ENCODE results near the gene SV2C.

Gene SV2C

DNA sequence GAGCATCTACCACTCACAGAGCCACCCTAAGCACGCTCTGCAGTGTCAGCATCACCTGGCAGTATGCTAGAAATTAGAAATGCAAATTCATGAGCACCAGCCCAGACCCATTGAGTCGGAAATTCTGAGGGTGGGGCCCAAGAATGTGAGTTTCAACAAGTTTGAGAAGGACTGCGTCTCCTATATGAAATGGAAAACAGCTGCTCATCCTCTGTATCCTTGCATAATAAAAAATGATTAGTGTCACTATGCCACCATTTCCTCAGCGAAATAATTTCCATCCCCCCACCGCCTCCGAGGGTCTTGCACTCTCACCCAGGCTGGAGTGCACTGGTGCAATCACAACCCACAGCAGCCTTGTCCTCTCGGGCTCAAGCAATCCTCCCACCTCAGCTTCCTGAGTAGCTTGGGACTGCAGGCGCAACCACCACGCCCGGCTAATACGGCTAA lies 318.6 kb downstream of the SV2C start:
- TF ChIP-seq EGR2 (tag by site-specific recombination; IDR thresholded peaks at IDR 0.05; ENCODE audit: low read depth) (0 out of 2 replicates have a peak, but pooled peaks have one; percentile 18), BCL11A (tag by site-specific recombination; IDR thresholded peaks at IDR 0.05; ENCODE audit: low read depth) (no peak)

DNA sequence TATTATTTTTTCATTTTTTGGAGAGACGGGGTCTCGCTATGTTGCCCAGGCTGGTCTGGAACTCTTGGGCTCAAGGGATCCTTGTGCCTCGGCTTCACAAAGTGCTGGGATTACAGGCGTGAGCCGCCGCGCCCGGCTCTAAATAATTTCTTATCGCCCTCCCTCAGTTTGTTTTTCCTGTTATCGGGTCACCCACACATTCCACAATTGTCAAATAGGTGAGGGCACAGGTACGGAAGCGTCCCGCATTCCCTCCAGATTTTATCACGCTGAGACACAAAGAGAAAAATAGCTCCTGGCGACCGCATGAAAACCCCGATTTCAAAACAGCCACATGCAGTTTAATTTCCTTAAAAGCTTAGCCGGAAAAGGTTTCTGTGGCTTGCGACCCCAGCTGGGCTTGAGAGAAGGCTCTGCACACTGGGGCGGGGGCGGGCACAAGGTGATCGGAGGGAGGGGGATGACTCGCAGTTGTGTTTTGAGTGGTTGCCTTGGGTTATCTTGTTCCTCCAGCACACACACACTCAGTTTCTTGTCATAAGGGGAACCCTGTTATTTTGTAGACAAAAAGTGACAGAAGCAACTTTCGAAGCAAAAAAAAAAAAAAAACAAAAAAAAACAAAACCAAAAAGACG lies 319.2 kb downstream of the SV2C start:
- Histone ChIP-seq H3K4me3 (ENCODE audit: low read depth, low read length) (peak overlapping the region; percentile 78), H3K36me3 (ENCODE audit: control insufficient read depth in 2 of 2, insufficient read depth in 1 of 2, low read length in 2 of 2) (no peaks in the 10 kb centered on the region), H3K27ac (ENCODE audit: extremely low read depth, low read depth, low read length) (peak overlapping the region; percentile 53; the same call in 1 of the 2 replicates), H3K9me3 (ENCODE audit: control insufficient read depth, insufficient read depth, low read depth, low read length) (no peaks in the 10 kb centered on the region), H3K4me1 (ENCODE audit: control insufficient read depth, insufficient read depth, low read length) (0 out of 2 replicates have a peak, but pooled peaks cover 2% of the 10 kb centered on the region)
- CTCF ChIA-PET: interaction anchor here (0.5 to 4.0 kb wide), 10 partner anchors 8 to 839 kb away, joined by 3 to 31 read pairs (median 3); no protein-coding TSS in a partner anchor
- POLR2A ChIA-PET: interaction anchor here (0.6 kb wide), 1 partner anchor 92 kb away, joined by 3 read pairs; no protein-coding TSS in a partner anchor
- TF ChIP-seq ZNF311 (tag by site-specific recombination; IDR thresholded peaks at IDR 0.05; ENCODE audit: borderline replicate concordance) (no peak), YY2 (tag by site-specific recombination; IDR thresholded peaks at IDR 0.05) (no peak), ZNF416 (tag by site-specific recombination; IDR thresholded peaks at IDR 0.05) (no peak), ZFHX2 (tag by site-specific recombination; conservative IDR thresholded peaks at IDR 0.05) (peak; percentile 55), ZNF121 (tag by site-specific recombination; IDR thresholded peaks at IDR 0.05) (peak; percentile 99), ZNF2 (tag by site-specific recombination; IDR thresholded peaks at IDR 0.05) (no peak), GLI4 (tag by site-specific recombination; IDR thresholded peaks at IDR 0.05) (0 out of 2 replicates have a peak, but pooled peaks have one; percentile 7), ZNF776 (tag by site-specific recombination; IDR thresholded peaks at IDR 0.05; ENCODE audit: borderline replicate concordance) (no peak), ZSCAN30 (tag by site-specific recombination; IDR thresholded peaks at IDR 0.05) (0 out of 2 replicates have a peak, but pooled peaks have one; percentile 21)
- TF ChIP-seq, protein P1, sequence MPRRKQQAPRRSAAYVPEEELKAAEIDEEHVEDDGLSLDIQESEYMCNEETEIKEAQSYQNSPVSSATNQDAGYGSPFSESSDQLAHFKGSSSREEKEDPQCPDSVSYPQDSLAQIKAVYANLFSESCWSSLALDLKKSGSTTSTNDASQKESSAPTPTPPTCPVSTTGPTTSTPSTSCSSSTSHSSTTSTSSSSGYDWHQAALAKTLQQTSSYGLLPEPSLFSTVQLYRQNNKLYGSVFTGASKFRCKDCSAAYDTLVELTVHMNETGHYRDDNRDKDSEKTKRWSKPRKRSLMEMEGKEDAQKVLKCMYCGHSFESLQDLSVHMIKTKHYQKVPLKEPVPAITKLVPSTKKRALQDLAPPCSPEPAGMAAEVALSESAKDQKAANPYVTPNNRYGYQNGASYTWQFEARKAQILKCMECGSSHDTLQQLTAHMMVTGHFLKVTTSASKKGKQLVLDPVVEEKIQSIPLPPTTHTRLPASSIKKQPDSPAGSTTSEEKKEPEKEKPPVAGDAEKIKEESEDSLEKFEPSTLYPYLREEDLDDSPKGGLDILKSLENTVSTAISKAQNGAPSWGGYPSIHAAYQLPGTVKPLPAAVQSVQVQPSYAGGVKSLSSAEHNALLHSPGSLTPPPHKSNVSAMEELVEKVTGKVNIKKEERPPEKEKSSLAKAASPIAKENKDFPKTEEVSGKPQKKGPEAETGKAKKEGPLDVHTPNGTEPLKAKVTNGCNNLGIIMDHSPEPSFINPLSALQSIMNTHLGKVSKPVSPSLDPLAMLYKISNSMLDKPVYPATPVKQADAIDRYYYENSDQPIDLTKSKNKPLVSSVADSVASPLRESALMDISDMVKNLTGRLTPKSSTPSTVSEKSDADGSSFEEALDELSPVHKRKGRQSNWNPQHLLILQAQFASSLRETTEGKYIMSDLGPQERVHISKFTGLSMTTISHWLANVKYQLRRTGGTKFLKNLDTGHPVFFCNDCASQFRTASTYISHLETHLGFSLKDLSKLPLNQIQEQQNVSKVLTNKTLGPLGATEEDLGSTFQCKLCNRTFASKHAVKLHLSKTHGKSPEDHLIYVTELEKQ (tag by site-specific recombination; IDR thresholded peaks at IDR 0.05; ENCODE audit: borderline replicate concordance): no peak

More for the DNA sequence above, 318.6 kb downstream of the SV2C start:
- CTCF ChIA-PET: interaction anchor here (0.5 to 4.0 kb wide), 6 partner anchors 12 to 208 kb away, joined by 3 to 31 read pairs (median 3); no protein-coding TSS in a partner anchor
- Histone ChIP-seq H3K36me3 (ENCODE audit: control insufficient read depth in 2 of 2, insufficient read depth in 1 of 2, low read length in 2 of 2) (no peaks in the 10 kb centered on the region), H3K4me1 (ENCODE audit: control insufficient read depth, insufficient read depth, low read length) (0 out of 2 replicates have a peak, but pooled peaks cover 2% of the 10 kb centered on the region), H3K4me3 (ENCODE audit: low read depth, low read length) (no peak overlapping the region; the same call in 1 of the 2 replicates), H3K9me3 (ENCODE audit: control insufficient read depth, insufficient read depth, low read depth, low read length) (no peaks in the 10 kb centered on the region), H3K27ac (ENCODE audit: extremely low read depth, low read depth, low read length) (no peak overlapping the region)
- POLR2A ChIA-PET: interaction anchor here (0.6 kb wide), 1 partner anchor 92 kb away, joined by 3 read pairs; no protein-coding TSS in a partner anchor

DNA sequence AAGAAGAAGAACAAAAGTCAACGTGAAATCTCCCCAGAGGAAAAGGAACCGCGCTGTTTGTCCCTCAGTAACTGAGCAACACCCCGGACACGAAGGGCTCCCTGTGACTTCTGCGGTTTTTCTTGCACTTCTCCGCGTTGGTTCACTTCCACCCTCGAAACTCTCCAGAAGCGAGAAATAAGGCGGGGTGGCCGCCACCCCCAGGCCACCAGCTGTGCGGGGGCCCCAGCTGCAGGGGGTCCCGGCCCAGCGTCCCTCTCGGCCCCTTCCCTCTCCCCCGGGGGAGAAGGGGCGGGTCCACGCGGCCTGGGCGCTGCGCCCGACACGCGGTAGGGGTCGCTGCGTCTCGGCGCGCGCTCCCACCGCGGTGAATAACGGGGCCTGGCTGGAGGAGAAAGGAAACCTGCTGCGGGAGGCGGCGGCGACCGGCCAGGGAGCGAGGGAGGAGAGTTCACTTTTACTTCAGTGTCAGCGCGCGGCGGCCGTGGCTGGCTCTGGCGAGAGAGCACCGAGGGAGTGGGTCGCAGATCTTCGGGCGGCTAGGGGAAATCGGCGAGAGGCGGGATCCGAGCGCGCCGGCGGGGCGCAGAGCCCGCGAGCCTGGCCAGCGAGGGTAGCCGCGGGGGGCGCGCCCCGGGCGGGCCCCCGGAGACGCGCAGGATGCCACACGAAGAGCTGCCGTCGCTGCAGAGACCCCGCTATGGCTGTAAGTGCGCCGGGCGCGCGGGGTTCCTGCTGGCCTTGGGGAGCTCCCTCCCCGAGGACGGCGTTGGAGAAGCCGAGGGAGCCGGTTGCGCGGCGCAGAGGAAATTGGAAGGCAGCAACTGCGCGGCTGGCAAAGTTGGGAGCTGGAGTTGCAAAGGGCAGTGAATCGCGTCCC lies 319.9 kb downstream of the SV2C start, which contains the start of gene IQGAP2:
IQGAP2 (plus strand) TSS at position 400 of the 880 bp plus-strand sequence; CDS start at position 661, 261 bp downstream.
- CTCF ChIA-PET: interaction anchor here (0.5 to 4.0 kb wide), 25 partner anchors 9 to 1048 kb away, joined by 3 to 31 read pairs (median 3); no protein-coding TSS in a partner anchor
- Histone ChIP-seq H3K4me1 (ENCODE audit: control insufficient read depth, insufficient read depth, low read length) (0 out of 2 replicates have a peak, but pooled peaks cover 2% of the 10 kb centered on the region), H3K36me3 (ENCODE audit: control insufficient read depth in 2 of 2, insufficient read depth in 1 of 2, low read length in 2 of 2) (no peaks in the 10 kb centered on the region), H3K27ac (ENCODE audit: extremely low read depth, low read depth, low read length) (peak within 1 kb of the TSS; percentile 80; the same call in 1 of the 2 replicates), H3K9me3 (ENCODE audit: control insufficient read depth, insufficient read depth, low read depth, low read length) (no peaks in the 10 kb centered on the region), H3K4me3 (ENCODE audit: low read depth, low read length) (peak within 1 kb of the TSS; percentile 78)
- POLR2A ChIA-PET: interaction anchor here (1.0 to 1.5 kb wide), 3 partner anchors 144 to 1066 kb away, joined by 3 read pairs; partner anchors contain the start of gene HMGCR
- TF ChIP-seq ZBTB48 (tag by site-specific recombination; IDR thresholded peaks at IDR 0.05) (peak; percentile 90), GFI1B (tag by site-specific recombination; IDR thresholded peaks at IDR 0.05) (no peak), ZNF843 (tag by site-specific recombination; IDR thresholded peaks at IDR 0.05) (peak; percentile 68; the same call in 1 of the 2 replicates)
- TF ChIP-seq, protein P2, sequence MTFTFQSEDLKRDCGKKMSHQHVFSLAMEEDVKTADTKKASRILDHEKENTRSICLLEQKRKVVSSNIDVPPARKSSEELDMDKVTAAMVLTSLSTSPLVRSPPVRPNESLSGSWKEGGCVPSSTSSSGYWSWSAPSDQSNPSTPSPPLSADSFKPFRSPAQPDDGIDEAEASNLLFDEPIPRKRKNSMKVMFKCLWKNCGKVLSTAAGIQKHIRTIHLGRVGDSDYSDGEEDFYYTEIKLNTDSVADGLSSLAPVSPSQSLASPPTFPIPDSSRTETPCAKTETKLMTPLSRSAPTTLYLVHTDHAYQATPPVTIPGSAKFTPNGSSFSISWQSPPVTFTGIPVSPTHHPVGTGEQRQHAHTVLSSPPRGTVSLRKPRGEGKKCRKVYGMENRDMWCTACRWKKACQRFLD (tag by site-specific recombination; IDR thresholded peaks at IDR 0.05): no peak
- TF ChIP-seq, protein P3, sequence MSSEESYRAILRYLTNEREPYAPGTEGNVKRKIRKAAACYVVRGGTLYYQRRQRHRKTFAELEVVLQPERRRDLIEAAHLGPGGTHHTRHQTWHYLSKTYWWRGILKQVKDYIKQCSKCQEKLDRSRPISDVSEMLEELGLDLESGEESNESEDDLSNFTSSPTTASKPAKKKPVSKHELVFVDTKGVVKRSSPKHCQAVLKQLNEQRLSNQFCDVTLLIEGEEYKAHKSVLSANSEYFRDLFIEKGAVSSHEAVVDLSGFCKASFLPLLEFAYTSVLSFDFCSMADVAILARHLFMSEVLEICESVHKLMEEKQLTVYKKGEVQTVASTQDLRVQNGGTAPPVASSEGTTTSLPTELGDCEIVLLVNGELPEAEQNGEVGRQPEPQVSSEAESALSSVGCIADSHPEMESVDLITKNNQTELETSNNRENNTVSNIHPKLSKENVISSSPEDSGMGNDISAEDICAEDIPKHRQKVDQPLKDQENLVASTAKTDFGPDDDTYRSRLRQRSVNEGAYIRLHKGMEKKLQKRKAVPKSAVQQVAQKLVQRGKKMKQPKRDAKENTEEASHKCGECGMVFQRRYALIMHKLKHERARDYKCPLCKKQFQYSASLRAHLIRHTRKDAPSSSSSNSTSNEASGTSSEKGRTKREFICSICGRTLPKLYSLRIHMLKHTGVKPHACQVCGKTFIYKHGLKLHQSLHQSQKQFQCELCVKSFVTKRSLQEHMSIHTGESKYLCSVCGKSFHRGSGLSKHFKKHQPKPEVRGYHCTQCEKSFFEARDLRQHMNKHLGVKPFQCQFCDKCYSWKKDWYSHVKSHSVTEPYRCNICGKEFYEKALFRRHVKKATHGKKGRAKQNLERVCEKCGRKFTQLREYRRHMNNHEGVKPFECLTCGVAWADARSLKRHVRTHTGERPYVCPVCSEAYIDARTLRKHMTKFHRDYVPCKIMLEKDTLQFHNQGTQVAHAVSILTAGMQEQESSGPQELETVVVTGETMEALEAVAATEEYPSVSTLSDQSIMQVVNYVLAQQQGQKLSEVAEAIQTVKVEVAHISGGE (tag by site-specific recombination; conservative IDR thresholded peaks at IDR 0.05; ENCODE audit: low read depth): peak; percentile 26; the same call in 1 of the 2 replicates
- TF ChIP-seq, protein P4, sequence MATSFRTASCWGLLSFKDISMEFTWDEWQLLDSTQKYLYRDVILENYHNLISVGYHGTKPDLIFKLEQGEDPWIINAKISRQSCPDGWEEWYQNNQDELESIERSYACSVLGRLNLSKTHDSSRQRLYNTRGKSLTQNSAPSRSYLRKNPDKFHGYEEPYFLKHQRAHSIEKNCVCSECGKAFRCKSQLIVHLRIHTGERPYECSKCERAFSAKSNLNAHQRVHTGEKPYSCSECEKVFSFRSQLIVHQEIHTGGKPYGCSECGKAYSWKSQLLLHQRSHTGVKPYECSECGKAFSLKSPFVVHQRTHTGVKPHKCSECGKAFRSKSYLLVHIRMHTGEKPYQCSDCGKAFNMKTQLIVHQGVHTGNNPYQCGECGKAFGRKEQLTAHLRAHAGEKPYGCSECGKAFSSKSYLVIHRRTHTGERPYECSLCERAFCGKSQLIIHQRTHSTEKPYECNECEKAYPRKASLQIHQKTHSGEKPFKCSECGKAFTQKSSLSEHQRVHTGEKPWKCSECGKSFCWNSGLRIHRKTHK (tag by site-specific recombination; IDR thresholded peaks at IDR 0.05): no peak

Measured in HEK293 (cell line).